Keratinocyte (primary cell): ENCODE data around the gene SPTBN1. TPM values are rescaled to one million over a fixed set of nuclear protein-coding genes. Genes with fewer than 3 reads are reported as not detected.

Experiments
- DNase-seq: peaks from one replicate; pipeline ENCODE4 v3.0.0-alpha.2; 2011; ENCODE audit warnings: low read depth, missing footprints, low spot score
- FAIRE-seq: peaks from 2 replicates; lab custom pipeline; 2011; peaks lifted over from hg19 to GRCh38; lab: Jason Lieb, UNC
- H2AFZ ChIP-seq: 2 replicates; pipeline ENCODE4 v1.6.0; 2012; ENCODE audit warnings: low read length, control low read depth, inconsistent platforms; ENCODE audit not compliant: control insufficient read depth
- H3K27ac ChIP-seq: 2 replicates; pipeline ENCODE4 v1.5.1; 2011; ENCODE audit warnings: low read length; ENCODE audit not compliant: control insufficient read depth, insufficient read depth
- H3K27me3 ChIP-seq: 3 replicates; pipeline ENCODE4 v1.6.0; 2011; ENCODE audit warnings: low read length; ENCODE audit not compliant: control insufficient read depth, insufficient read depth; ENCODE audit errors: extremely low read depth
- H3K36me3 ChIP-seq, 2 experiments: 2 replicates in 1 of 2; 3 replicates in 1 of 2; pipeline ENCODE4 v1.5.1; 2011; ENCODE audit warnings: low read length in 2 of 2, mild to moderate bottlenecking in 1 of 2; ENCODE audit not compliant: control insufficient read depth in 2 of 2, insufficient read depth in 2 of 2; ENCODE audit errors: extremely low read depth in 1 of 2
- H3K4me1 ChIP-seq: 3 replicates; pipeline ENCODE4 v1.5.1; 2011; ENCODE audit warnings: low read length; ENCODE audit not compliant: control insufficient read depth, insufficient read depth; ENCODE audit errors: extremely low read depth
- H3K4me2 ChIP-seq: 3 replicates; pipeline ENCODE4 v1.6.0; 2011; ENCODE audit warnings: low read depth, low read length; ENCODE audit not compliant: control insufficient read depth, insufficient read depth; ENCODE audit errors: extremely low read depth
- H3K4me3 ChIP-seq, 3 experiments: fragments of 200-600 bp in 1 of 3; sonication (generic) in 1 of 3; 2 replicates in 2 of 3; 3 replicates in 1 of 3; pipeline ENCODE4 v1.5.1; 2011 to 2016; ENCODE audit warnings: low read length in 3 of 3, mild to moderate bottlenecking in 3 of 3, control low read depth in 2 of 3, inconsistent platforms in 1 of 3, low read depth in 1 of 3, mixed read lengths in 1 of 3, mixed run types in 1 of 3, moderate library complexity in 1 of 3; ENCODE audit not compliant: control insufficient read depth in 2 of 3, insufficient read depth in 2 of 3; ENCODE audit errors: extremely low read depth in 1 of 3
- H3K79me2 ChIP-seq: 2 replicates; pipeline ENCODE4 v1.6.0; 2012; ENCODE audit warnings: low read length; ENCODE audit not compliant: control insufficient read depth, insufficient read depth
- H3K9ac ChIP-seq: 3 replicates; pipeline ENCODE4 v1.6.0; 2011; ENCODE audit warnings: low read length; ENCODE audit not compliant: control insufficient read depth, insufficient read depth; ENCODE audit errors: extremely low read depth
- H3K9me1 ChIP-seq: 3 replicates; pipeline ENCODE4 v1.6.0; 2011; ENCODE audit warnings: low read length; ENCODE audit not compliant: control insufficient read depth, insufficient read depth; ENCODE audit errors: extremely low read depth
- H3K9me3 ChIP-seq: 2 replicates; pipeline ENCODE4 v1.5.1; 2012; ENCODE audit warnings: low read depth, low read length; ENCODE audit not compliant: control insufficient read depth
- H4K20me1 ChIP-seq: 3 replicates; pipeline ENCODE4 v1.6.0; 2011; ENCODE audit warnings: low read length; ENCODE audit not compliant: control insufficient read depth, insufficient read depth; ENCODE audit errors: extremely low read depth
- EZH2 ChIP-seq: IDR thresholded peaks from one replicate; pipeline ENCODE4 v1.6.1; 2012; ENCODE audit warnings: inconsistent platforms, mild to moderate bottlenecking, low read length, moderate library complexity
- dilution Hi-C: fragments of 300-500 bp; cut with MboI; formaldehyde crosslinking; loops from one replicate; pipeline ENCODE4 v1.7.0; 2020; ENCODE audit warnings: low sequenced_read_pairs; ENCODE audit not compliant: extremely low pct_ligation_motif_present
- polyA plus RNA-seq, 5 experiments: library from polyadenylated mRNA; depleted of rRNA in 3 of 5; stranded (reverse) in 3 of 5; stranded (forward) in 1 of 5; unstranded in 1 of 5; fragments of >200 nt; gene quantifications; 1 replicate in 1 of 5; 2 replicates in 3 of 5; 3 replicates in 1 of 5; pipeline versions ENCODE4 v1.2.1 to v1.2.3, GENCODE V29; 2011 to 2012; ENCODE audit warnings: missing spikeins in 2 of 5, low read depth in 1 of 5, low replicate concordance in 1 of 5
- TF ChIP-seq, protein P1 (sequence below), 3 experiments: IDR thresholded peaks in 1 of 3; conservative IDR thresholded peaks in 1 of 3; optimal IDR thresholded peaks in 1 of 3; 2 replicates in 2 of 3; 3 replicates in 1 of 3; pipeline versions ENCODE3 to v1.5.1; 2011; ENCODE audit warnings: low read length in 3 of 3, mild to moderate bottlenecking in 3 of 3, moderate library complexity in 2 of 3, control low read depth in 1 of 3, inconsistent platforms in 1 of 3; ENCODE audit not compliant: insufficient read depth in 2 of 3; ENCODE audit errors: extremely low read depth in 1 of 3

SPTBN1 gene
- polyA plus RNA-seq, 1 donor (not counting 4 experiments of a cell fraction or from before 2014, with no cell fraction given), result 40.0 TPM

DNA sequence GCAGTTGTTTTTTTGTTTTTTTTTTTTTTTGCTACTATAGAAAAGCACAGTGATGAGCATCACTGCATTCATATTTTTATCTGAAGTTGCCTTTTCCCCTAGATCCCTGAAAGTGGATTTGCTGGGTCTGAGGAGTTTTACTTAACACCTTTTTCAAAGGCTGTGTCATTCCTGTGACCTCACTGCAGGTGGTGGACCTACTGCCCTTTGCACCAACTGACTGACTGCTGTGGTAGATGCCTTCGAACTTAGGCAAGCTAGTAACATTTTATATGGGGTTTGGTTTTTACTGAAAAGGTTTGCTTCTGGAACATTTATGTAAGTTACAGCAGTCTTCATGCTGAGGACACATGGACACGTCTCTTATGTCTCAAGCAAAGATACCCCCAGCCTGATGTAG, 36.2 kb downstream of the SPTBN1 start:
- H3K27me3 ChIP-seq, result no peaks in the 10 kb centered on the region
- dilution Hi-C loops, result no loop called here
- no peak overlapping the region for H2AFZ ChIP-seq
- no peak overlapping the region for H3K4me3 ChIP-seq
- FAIRE-seq, result no peak
- H3K9ac ChIP-seq, result no peak overlapping the region
- H3K9me1 ChIP-seq, result no peaks in the 10 kb centered on the region
- H3K9me3 ChIP-seq, result no peaks in the 10 kb centered on the region
- TF ChIP-seq, protein P1, sequence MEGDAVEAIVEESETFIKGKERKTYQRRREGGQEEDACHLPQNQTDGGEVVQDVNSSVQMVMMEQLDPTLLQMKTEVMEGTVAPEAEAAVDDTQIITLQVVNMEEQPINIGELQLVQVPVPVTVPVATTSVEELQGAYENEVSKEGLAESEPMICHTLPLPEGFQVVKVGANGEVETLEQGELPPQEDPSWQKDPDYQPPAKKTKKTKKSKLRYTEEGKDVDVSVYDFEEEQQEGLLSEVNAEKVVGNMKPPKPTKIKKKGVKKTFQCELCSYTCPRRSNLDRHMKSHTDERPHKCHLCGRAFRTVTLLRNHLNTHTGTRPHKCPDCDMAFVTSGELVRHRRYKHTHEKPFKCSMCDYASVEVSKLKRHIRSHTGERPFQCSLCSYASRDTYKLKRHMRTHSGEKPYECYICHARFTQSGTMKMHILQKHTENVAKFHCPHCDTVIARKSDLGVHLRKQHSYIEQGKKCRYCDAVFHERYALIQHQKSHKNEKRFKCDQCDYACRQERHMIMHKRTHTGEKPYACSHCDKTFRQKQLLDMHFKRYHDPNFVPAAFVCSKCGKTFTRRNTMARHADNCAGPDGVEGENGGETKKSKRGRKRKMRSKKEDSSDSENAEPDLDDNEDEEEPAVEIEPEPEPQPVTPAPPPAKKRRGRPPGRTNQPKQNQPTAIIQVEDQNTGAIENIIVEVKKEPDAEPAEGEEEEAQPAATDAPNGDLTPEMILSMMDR (optimal IDR thresholded peaks at IDR 0.05 in 1 of 3, IDR thresholded peaks at IDR 0.05 in 1 of 3, conservative IDR thresholded peaks at IDR 0.05 in 1 of 3; ENCODE audit: extremely low read depth in 1 of 3, insufficient read depth in 2 of 3, low read length in 3 of 3), result no peak
- TF ChIP-seq EZH2, result no peak
- no peak for DNase-seq
- no peak overlapping the region for H3K27ac ChIP-seq
- H3K36me3 ChIP-seq, result no peaks in the 10 kb centered on the region
- H3K4me1 ChIP-seq, result no peaks in the 10 kb centered on the region
- no peaks in the 10 kb centered on the region for H4K20me1 ChIP-seq
- H3K4me2 ChIP-seq, result no peak overlapping the region
- no peaks in the 10 kb centered on the region for H3K79me2 ChIP-seq

DNA sequence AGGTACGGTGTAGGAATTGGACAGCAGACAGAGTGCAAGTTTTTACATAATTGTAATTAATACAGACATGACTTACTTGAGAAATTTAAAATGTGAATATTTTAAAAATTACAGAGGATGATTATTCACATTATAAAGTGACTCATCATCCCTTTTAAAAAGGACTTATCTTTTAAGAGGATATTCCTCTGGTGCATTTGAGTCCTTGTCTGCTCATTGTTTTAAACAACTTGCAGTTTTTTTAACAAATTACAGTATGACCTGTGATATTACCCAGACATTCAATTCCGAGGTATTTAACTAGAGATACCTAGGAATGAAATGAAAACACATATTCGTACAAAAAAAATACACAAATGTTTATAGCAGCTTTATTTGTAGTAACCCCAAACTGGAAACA, 38.0 kb downstream of the SPTBN1 start:
- Histone ChIP-seq H3K79me2 (no peaks in the 10 kb centered on the region), H2AFZ (no peak overlapping the region), H3K9me3 (no peaks in the 10 kb centered on the region), H3K4me2 (no peak overlapping the region), H3K27me3 (no peaks in the 10 kb centered on the region), H3K4me1 (no peaks in the 10 kb centered on the region), H3K27ac (no peak overlapping the region), H4K20me1 (no peaks in the 10 kb centered on the region), H3K9ac (no peak overlapping the region), H3K36me3 (no peaks in the 10 kb centered on the region), H3K9me1 (no peaks in the 10 kb centered on the region), H3K4me3 (no peak overlapping the region)
- dilution Hi-C loops, result no loop called here
- no peak for FAIRE-seq
- DNase-seq, result no peak
- TF ChIP-seq, protein P1 (optimal IDR thresholded peaks at IDR 0.05 in 1 of 3, IDR thresholded peaks at IDR 0.05 in 1 of 3, conservative IDR thresholded peaks at IDR 0.05 in 1 of 3; ENCODE audit: extremely low read depth in 1 of 3, insufficient read depth in 2 of 3, low read length in 3 of 3), result no peak
- TF ChIP-seq EZH2, result no peak
